HL-60 (cell line): ENCODE measurements around the gene GTF2A1L.
A peak's percentile ranks its signal among the peaks of the same experiment; 100 is the strongest.
"Not testable (repeated sequence)": the region's sequence is repeated elsewhere in the genome, so short reads cannot be mapped to it uniquely, and the experiment has no call there.

Source experiments
- DNase-seq, 2 experiments: peaks; one replicate each; pipeline ENCODE4 v3.0.0-alpha.2; 2010 to 2020; ENCODE audit warnings: low read depth in 1 of 2, low spot score in 1 of 2
- H3K27ac ChIP-seq: fragments of 250-450 bp; sonication (Bioruptor Pico); replicated peaks from 2 replicates; pipeline ENCODE4 v1.5.1; 2020; ENCODE audit warnings: mild to moderate bottlenecking, moderate library complexity
- H3K27me3 ChIP-seq: fragments of 250-450 bp; sonication (Bioruptor Pico); 2 replicates; pipeline ENCODE4 v1.5.1; 2021; ENCODE audit warnings: mild to moderate bottlenecking, moderate library complexity; ENCODE audit not compliant: insufficient read depth, poor library complexity, severe bottlenecking
- H3K4me3 ChIP-seq: replicated peaks from 2 replicates; pipeline ENCODE4 v1.5.1; 2011; ENCODE audit warnings: mild to moderate bottlenecking, control low read depth, low read length; ENCODE audit not compliant: insufficient read depth
- CTCF ChIP-seq: IDR thresholded peaks from one replicate; pipeline ENCODE4 v1.5.1; 2011; ENCODE audit warnings: low read length, control low read depth, inconsistent platforms; ENCODE audit not compliant: insufficient read depth
- GABPA ChIP-seq: IDR thresholded peaks from 2 replicates; pipeline ENCODE4 v1.6.1; 2012; ENCODE audit warnings: low read depth
- POLR2AphosphoS5 ChIP-seq: IDR thresholded peaks from 2 replicates; pipeline ENCODE4 v1.6.1; 2012; ENCODE audit warnings: low read depth
- REST ChIP-seq: IDR thresholded peaks from 2 replicates; pipeline ENCODE4 v1.6.1; 2012; ENCODE audit warnings: low read depth; ENCODE audit not compliant: insufficient replicate concordance
- SPI1 ChIP-seq: IDR thresholded peaks from 2 replicates; pipeline ENCODE4 v1.6.1; 2012; ENCODE audit warnings: low read depth, mild to moderate bottlenecking, borderline replicate concordance

GTF2A1L gene

GRCh38 chr2:48703621-48704020 lies 86.0 kb downstream of the GTF2A1L start:
- TF ChIP-seq SPI1 = 0 out of 2 replicates have a peak, but pooled peaks have one; percentile 11
- not testable (repeated sequence) for H3K27ac ChIP-seq, H3K4me3 ChIP-seq, H3K27me3 ChIP-seq, DNase-seq

GRCh38 chr2:48707466-48707865 lies 89.8 kb downstream of the GTF2A1L start:
- Histone ChIP-seq H3K4me3 (no peak overlapping the region), H3K27ac (no peak overlapping the region), H3K27me3 (no peaks in the 10 kb centered on the region)
- TF ChIP-seq POLR2AphosphoS5 (no peak), SPI1 (no peak), REST (no peak), GABPA (no peak), CTCF (no peak)
- DNase-seq = no peak

- H3K27me3 ChIP-seq = no peaks in the 10 kb centered on the region
- TF ChIP-seq CTCF = no peak
- no peak for TF ChIP-seq POLR2AphosphoS5
- no peak for TF ChIP-seq SPI1
- no peak for TF ChIP-seq GABPA
- no peak for TF ChIP-seq REST
- DNase-seq = no peak
- H3K27ac ChIP-seq = no peak overlapping the region
- no peak overlapping the region for H3K4me3 ChIP-seq
These were observed 91.7 kb downstream of the GTF2A1L start for GRCh38 chr2:48709096-48710034.

GRCh38 chr2:48711343-48711742 lies 93.7 kb downstream of the GTF2A1L start:
- Histone ChIP-seq H3K27ac (no peak overlapping the region), H3K27me3 (no peaks in the 10 kb centered on the region), H3K4me3 (no peak overlapping the region)
- DNase-seq = no peak
- TF ChIP-seq CTCF (no peak), SPI1 (no peak), GABPA (no peak), POLR2AphosphoS5 (no peak), REST (no peak)
